ENCODE data around the gene SH3GL1. TPM values are rescaled to one million over a fixed set of nuclear protein-coding genes. Genes with fewer than 3 reads are reported as not detected.

SH3GL1 gene
- total and polyA plus RNA-seq, 9 of the 15 experiments (the other 6 are each of a cell fraction or from before 2014, with no cell fraction given), result 1.7 to 75.3 (median 25.7) TPM

DNA sequence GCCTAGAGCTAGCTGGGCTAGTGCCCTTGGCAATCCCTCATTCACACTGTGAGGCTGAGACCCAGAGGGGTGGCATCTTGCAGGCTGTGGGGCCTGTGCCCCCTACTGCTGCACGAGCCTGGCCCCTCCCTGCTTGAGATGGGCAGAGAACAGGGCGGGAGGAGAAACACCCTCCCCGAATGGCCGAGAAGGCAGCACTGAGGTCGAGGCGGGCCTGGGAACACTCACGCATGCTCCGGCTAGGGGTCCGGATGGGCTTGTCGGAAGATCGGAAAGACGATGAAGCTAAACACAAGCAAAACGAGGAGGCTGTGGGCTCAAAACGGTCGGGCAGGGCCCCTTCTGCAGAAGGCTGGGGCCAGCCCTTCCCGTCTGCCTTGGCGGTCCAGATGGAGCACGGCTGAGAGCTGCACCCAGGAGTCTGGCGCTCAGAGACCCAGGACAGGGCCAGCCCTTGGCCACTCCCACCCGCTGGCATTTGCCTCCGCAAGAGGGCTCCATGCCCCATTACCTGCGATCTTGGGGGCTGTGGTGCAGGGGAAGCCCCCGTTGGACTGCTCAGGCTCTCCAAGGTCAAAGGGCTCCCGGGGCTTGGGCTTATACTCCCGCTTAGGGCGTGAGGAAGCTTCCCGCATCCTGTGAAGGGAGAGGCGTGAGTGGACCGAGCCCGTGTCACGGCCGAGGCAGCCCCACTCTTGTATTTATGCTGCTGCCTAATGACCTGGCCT is 38.1 kb downstream of the SH3GL1 start:
- peak; percentile 32; the same call in 1 of the 2 replicates for TF ChIP-seq SUPT5H (IDR thresholded peaks at IDR 0.05)
- peak; percentile 63 for TF ChIP-seq RBM22 (IDR thresholded peaks at IDR 0.05; ENCODE audit: low read depth, low read length, poor library complexity, severe bottlenecking)
- TF ChIP-seq BMI1 (IDR thresholded peaks at IDR 0.05; ENCODE audit: low read length), result no peak
- TF ChIP-seq POLR2G (IDR thresholded peaks at IDR 0.05; ENCODE audit: low read depth, low read length), result peak; percentile 57
- 0 out of 2 replicates have a peak, but pooled peaks have one; percentile 15 for TF ChIP-seq MYNN (IDR thresholded peaks at IDR 0.05)
- no peak for TF ChIP-seq MYNN (CRISPR knock-in tag; IDR thresholded peaks at IDR 0.05)
- TF ChIP-seq, protein P1, sequence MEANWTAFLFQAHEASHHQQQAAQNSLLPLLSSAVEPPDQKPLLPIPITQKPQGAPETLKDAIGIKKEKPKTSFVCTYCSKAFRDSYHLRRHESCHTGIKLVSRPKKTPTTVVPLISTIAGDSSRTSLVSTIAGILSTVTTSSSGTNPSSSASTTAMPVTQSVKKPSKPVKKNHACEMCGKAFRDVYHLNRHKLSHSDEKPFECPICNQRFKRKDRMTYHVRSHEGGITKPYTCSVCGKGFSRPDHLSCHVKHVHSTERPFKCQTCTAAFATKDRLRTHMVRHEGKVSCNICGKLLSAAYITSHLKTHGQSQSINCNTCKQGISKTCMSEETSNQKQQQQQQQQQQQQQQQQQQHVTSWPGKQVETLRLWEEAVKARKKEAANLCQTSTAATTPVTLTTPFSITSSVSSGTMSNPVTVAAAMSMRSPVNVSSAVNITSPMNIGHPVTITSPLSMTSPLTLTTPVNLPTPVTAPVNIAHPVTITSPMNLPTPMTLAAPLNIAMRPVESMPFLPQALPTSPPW (CRISPR knock-in tag; IDR thresholded peaks at IDR 0.05), result no peak
- no peak for TF ChIP-seq CTBP1 (IDR thresholded peaks at IDR 0.05; ENCODE audit: borderline replicate concordance)
- TF ChIP-seq, protein P2, sequence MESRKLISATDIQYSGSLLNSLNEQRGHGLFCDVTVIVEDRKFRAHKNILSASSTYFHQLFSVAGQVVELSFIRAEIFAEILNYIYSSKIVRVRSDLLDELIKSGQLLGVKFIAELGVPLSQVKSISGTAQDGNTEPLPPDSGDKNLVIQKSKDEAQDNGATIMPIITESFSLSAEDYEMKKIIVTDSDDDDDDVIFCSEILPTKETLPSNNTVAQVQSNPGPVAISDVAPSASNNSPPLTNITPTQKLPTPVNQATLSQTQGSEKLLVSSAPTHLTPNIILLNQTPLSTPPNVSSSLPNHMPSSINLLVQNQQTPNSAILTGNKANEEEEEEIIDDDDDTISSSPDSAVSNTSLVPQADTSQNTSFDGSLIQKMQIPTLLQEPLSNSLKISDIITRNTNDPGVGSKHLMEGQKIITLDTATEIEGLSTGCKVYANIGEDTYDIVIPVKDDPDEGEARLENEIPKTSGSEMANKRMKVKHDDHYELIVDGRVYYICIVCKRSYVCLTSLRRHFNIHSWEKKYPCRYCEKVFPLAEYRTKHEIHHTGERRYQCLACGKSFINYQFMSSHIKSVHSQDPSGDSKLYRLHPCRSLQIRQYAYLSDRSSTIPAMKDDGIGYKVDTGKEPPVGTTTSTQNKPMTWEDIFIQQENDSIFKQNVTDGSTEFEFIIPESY (CRISPR knock-in tag; IDR thresholded peaks at IDR 0.05), result peak; percentile 73
- no peak for TF ChIP-seq EP400 (IDR thresholded peaks at IDR 0.05)
- TF ChIP-seq STAT6 (CRISPR knock-in tag; IDR thresholded peaks at IDR 0.05), result no peak
- TF ChIP-seq DMBX1 (CRISPR knock-in tag; IDR thresholded peaks at IDR 0.05; ENCODE audit: borderline replicate concordance), result no peak
- TF ChIP-seq ZKSCAN8 (CRISPR knock-in tag; IDR thresholded peaks at IDR 0.05), result no peak
- no peak for TF ChIP-seq RUNX1 (IDR thresholded peaks at IDR 0.05; ENCODE audit: low read depth)
- 0 out of 2 replicates have a peak, but pooled peaks have one; percentile 17 for TF ChIP-seq POLR2A (conservative IDR thresholded peaks at IDR 0.05)
- no peak for DNase-seq (ENCODE audit: extremely low read depth in 1 of 4, low spot score in 3 of 4)
- H3K4me3 ChIP-seq, result no peak overlapping the region
- H3K36me3 ChIP-seq (ENCODE audit: control insufficient read depth, insufficient read depth, low read length), result peaks cover 93% of the 10 kb centered on the region; the same call in 2 of the 3 replicates
- intact Hi-C loops (cut with micrococcal nuclease), result no loop called here
- H3K9ac ChIP-seq (ENCODE audit: insufficient read depth in 1 of 2, low read depth in 2 of 2, low read length in 2 of 2), result peak overlapping the region in 1 of 2 experiments; percentile 52; a peak in 1 of 4 replicates
- H3K4me1 ChIP-seq (replicated peaks in 1 of 2; ENCODE audit: control insufficient read depth in 2 of 2, insufficient read depth in 2 of 2, low read length in 2 of 2), result peaks cover 0 to 83% of the 10 kb centered on the region in 2 experiments; a peak in 2 of 5 replicates
- no peaks in the 10 kb centered on the region for H3K27me3 ChIP-seq (ENCODE audit: control insufficient read depth in 2 of 2, insufficient read depth in 2 of 2, low read length in 2 of 2)
- no peak overlapping the region for H3K4me2 ChIP-seq (ENCODE audit: insufficient read depth, low read length)
- POLR2A ChIA-PET, result interaction anchor here (0.5 to 4.8 kb wide), 6 partner anchors 10 to 154 kb away, joined by 3 to 29 read pairs (median 4); partner anchors contain the start of gene MPND
- no peak for FAIRE-seq
- BruUV-seq (replicated peaks), result no TSS peak
- no peak for ATAC-seq
- WGBS (ENCODE audit: insufficient coverage, low coverage, missing lambda C conversion rate), result 89% methylated on average over 16 of the region's 32 CpGs
- no peaks in the 10 kb centered on the region for H3K9me3 ChIP-seq (replicated peaks; ENCODE audit: control insufficient read depth, insufficient read depth, low read depth, low read length)
- CTCF ChIA-PET (ENCODE audit: low intra/inter-chr PET ratio), result no interaction called here
- peaks cover 5% of the 10 kb centered on the region; the same call in 1 of the 3 replicates for H3K79me2 ChIP-seq (ENCODE audit: control insufficient read depth, insufficient read depth, low read length)
- in situ Hi-C loops (cut with MboI), result no loop called here
- H2AFZ ChIP-seq (ENCODE audit: low read depth, low read length), result no peak overlapping the region
- no peak overlapping the region for H3K27ac ChIP-seq (ENCODE audit: extremely low read depth, low read depth, low read length)
- H4K20me1 ChIP-seq (replicated peaks; ENCODE audit: control insufficient read depth, insufficient read depth, low read length), result 0 out of 2 replicates have a peak, but pooled peaks cover 4% of the 10 kb centered on the region
- H3K9me1 ChIP-seq (ENCODE audit: control insufficient read depth, insufficient read depth, low read length), result no peaks in the 10 kb centered on the region

Data from K562 (cell line).